NT2/D1 (cell line): ENCODE data around the gene EIF4E1B.

Experiments used
- SUZ12 ChIP-seq: IDR thresholded peaks from 2 replicates; pipeline ENCODE4 v1.6.1; 2011; ENCODE audit not compliant: insufficient read length, insufficient read depth; ENCODE audit errors: extremely low read depth
- YY1 ChIP-seq: IDR thresholded peaks from 2 replicates; pipeline ENCODE4 v1.6.1; 2011; ENCODE audit not compliant: insufficient read length, insufficient read depth
- ZNF274 ChIP-seq: IDR thresholded peaks from 2 replicates; pipeline ENCODE4 v1.6.1; 2011; ENCODE audit warnings: mild to moderate bottlenecking, low read depth, low read length

DNA sequence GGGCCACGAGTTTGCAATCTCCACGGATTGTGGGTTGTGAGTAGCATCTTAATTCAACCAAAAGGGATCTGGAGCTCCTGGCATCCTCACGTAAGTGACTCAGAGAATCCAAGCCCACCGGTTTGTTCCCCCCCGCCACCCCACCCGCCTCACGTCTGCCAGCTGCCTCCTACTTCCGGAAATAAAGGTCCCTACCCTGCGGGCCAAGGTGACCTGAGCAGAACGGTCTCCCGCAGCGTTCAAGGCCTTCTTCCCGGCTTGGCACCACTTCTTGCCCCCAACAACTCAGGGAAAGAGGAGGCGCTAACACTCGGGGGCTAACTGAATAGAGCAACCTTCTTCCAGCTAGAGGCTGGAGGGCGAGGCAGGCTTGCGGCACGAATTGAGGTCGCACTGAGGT, 11.7 kb upstream of the EIF4E1B start:
- no peak for TF ChIP-seq YY1
- no peak for TF ChIP-seq ZNF274
- TF ChIP-seq SUZ12 = no peak
